Measurements from ENCODE around the gene CD300C.

DNA sequence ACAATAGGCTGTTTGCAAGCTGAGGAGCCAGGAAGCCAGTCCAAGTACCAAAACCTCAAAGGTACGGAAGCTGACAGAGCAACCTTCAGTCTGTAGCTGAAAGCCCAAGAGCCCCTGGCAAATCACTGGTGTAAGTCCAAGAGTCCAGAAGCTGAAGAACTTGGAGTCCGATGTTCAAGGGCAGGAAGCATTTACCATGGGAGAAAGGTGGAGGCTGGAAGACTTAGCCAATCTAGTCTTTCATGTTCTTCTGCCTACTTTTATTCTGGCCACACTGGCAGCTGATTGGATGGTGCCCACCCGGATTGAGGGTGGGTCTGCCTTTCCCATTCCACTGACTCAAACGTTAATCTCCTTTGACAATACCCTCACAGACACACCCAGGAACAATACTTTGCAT, 30.0 kb downstream of the CD300C start:
- TF ChIP-seq EZH2 (IDR thresholded peaks at IDR 0.05; ENCODE audit: low read length, missing control alignments): no peak
- TF ChIP-seq, protein P1, sequence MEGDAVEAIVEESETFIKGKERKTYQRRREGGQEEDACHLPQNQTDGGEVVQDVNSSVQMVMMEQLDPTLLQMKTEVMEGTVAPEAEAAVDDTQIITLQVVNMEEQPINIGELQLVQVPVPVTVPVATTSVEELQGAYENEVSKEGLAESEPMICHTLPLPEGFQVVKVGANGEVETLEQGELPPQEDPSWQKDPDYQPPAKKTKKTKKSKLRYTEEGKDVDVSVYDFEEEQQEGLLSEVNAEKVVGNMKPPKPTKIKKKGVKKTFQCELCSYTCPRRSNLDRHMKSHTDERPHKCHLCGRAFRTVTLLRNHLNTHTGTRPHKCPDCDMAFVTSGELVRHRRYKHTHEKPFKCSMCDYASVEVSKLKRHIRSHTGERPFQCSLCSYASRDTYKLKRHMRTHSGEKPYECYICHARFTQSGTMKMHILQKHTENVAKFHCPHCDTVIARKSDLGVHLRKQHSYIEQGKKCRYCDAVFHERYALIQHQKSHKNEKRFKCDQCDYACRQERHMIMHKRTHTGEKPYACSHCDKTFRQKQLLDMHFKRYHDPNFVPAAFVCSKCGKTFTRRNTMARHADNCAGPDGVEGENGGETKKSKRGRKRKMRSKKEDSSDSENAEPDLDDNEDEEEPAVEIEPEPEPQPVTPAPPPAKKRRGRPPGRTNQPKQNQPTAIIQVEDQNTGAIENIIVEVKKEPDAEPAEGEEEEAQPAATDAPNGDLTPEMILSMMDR (conservative IDR thresholded peaks at IDR 0.05 in 1 of 2, IDR thresholded peaks at IDR 0.05 in 1 of 2; ENCODE audit: low read depth in 1 of 2, low read length in 2 of 2): no peak
